ENCODE results near the gene THRB. TPM values are rescaled to one million over a fixed set of nuclear protein-coding genes. Genes with fewer than 3 reads are reported as not detected.

THRB gene
- total and polyA plus RNA-seq, 7 experiments from 2014 or later, result 0.05 to 1.0 (median 0.16) TPM; not detected in 4

DNA sequence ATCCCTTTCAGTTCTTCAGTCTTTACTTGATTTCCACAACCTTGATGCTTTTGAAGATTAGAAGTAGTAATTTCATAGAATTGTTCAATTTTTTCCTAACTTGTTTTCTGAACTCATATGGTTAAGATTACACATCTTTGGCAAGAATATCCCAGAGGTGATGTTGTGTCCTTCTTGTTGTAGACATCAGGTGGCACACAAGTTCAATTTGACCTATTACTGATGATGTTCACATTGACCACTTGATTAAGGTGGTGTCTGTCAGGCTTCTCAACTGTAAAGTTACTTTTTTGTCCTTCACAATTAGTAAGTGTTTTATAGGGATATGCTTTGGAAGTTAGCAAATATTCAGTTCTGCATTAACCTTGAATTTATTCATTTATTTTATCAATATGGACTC is 34.6 kb upstream of the THRB start:
- CTCF ChIA-PET, result no interaction called here

DNA sequence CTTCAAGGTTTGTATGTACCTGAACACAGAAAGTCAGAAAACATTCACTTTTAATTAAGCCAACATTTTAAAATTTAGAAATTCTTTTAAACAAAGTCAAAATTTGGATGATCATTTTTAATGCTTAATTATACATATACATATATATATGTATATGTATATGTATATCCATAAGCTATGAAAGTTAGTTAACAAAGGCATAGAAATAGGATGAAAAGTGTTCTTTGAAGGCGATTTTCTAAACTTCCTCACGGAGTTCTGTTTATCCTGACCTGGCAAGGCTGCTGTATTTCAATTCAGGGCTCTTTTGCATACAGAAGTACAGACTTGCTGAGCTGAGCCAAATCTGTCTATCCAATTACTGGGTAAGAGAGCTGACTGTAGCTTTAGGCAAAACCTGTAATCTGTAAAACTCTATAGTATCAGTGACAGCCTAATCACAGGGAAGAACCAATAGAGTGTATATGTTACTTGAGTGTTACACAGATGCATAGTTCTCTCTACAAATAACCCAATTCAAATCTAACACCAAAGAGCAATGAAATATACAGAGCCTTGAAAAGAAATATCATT is 32.1 kb upstream of the THRB start:
- H3K4me3 Mint-ChIP-seq, result no peak overlapping the region
- H3K9me3 ChIP-seq (ENCODE audit: control insufficient read depth in 2 of 3, low read length in 3 of 3), result no peaks in the 10 kb centered on the region
- H3K27me3 Mint-ChIP-seq, result peaks cover 16 to 25% (median 22%) of the 10 kb centered on the region in 5 donors
- POLR2A ChIA-PET, result no interaction called here
- intact Hi-C loops (cut with micrococcal nuclease), result no loop called here
- no peak overlapping the region for H3K27ac Mint-ChIP-seq
- H3K27me3 ChIP-seq (ENCODE audit: control insufficient read depth in 2 of 2, insufficient read depth in 2 of 2, low read length in 2 of 2), result no peaks in the 10 kb centered on the region
- H3K4me3 ChIP-seq (ENCODE audit: low read length), result no peak overlapping the region
- no peaks in the 10 kb centered on the region for H3K4me1 ChIP-seq (ENCODE audit: control insufficient read depth in 2 of 2, insufficient read depth in 2 of 2, low read length in 2 of 2)
- H3K27ac ChIP-seq (ENCODE audit: low read depth, low read length), result no peak overlapping the region
- peaks cover 0 to 8% (median 0%) of the 10 kb centered on the region in 11 donors for H3K9me3 Mint-ChIP-seq
- no peak for DNase-seq
- ATAC-seq, result no peak
- no peaks in the 10 kb centered on the region for H3K4me1 Mint-ChIP-seq
- H3K36me3 Mint-ChIP-seq, result peaks cover 0 to 6% (median 0%) of the 10 kb centered on the region in 5 donors
- H3K36me3 ChIP-seq (ENCODE audit: control insufficient read depth in 2 of 3, insufficient read depth in 3 of 3, low read length in 3 of 3), result no peaks in the 10 kb centered on the region
- CTCF ChIA-PET, result no interaction called here

More for the DNA sequence above, 34.6 kb upstream of the THRB start:
- intact Hi-C loops (cut with micrococcal nuclease), result no loop called here
- Mint-ChIP-seq H3K27ac (no peak overlapping the region), H3K27me3 (peaks cover 1 to 15% (median 10%) of the 10 kb centered on the region in 5 donors), H3K9me3 (peaks cover 0 to 10% (median 4%) of the 10 kb centered on the region in 11 donors), H3K4me3 (no peak overlapping the region), H3K36me3 (no peaks in the 10 kb centered on the region), H3K4me1 (no peaks in the 10 kb centered on the region)
- Histone ChIP-seq H3K27ac (ENCODE audit: low read depth, low read length) (no peak overlapping the region), H3K27me3 (ENCODE audit: control insufficient read depth in 2 of 2, insufficient read depth in 2 of 2, low read length in 2 of 2) (no peaks in the 10 kb centered on the region), H3K4me1 (ENCODE audit: control insufficient read depth in 2 of 2, insufficient read depth in 2 of 2, low read length in 2 of 2) (no peaks in the 10 kb centered on the region), H3K4me3 (ENCODE audit: low read length) (no peak overlapping the region), H3K36me3 (ENCODE audit: control insufficient read depth in 2 of 3, insufficient read depth in 3 of 3, low read length in 3 of 3) (no peaks in the 10 kb centered on the region), H3K9me3 (ENCODE audit: control insufficient read depth in 2 of 3, low read length in 3 of 3) (no peaks in the 10 kb centered on the region)
- no peak for ATAC-seq
- POLR2A ChIA-PET, result no interaction called here
- no peak for DNase-seq

DNA sequence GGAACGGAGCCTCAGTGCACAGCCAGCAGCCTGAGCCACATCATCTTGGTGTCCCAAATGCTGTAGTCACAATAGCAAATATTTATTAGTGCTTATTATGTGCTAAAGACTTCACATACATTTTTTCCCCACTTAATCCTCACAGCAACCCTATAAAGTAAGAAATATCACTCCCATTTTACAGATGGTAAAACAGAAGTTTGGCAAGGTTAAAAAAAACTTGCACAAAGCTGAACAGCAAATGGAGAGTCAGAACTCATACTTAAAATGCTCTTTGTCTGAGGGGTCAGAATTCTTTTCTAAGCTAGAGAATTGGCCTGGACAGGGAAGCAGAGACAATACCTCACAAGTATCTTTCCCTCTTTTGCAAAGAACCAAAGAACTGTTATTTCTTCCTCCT is 30.9 kb upstream of the THRB start:
- ATAC-seq (no peak), DNase-seq (no peak)
- Histone ChIP-seq H3K4me1 (ENCODE audit: control insufficient read depth in 2 of 2, insufficient read depth in 2 of 2, low read length in 2 of 2) (no peaks in the 10 kb centered on the region), H3K36me3 (ENCODE audit: control insufficient read depth in 2 of 3, insufficient read depth in 3 of 3, low read length in 3 of 3) (no peaks in the 10 kb centered on the region), H3K27ac (ENCODE audit: low read depth, low read length) (no peak overlapping the region), H3K27me3 (ENCODE audit: control insufficient read depth in 2 of 2, insufficient read depth in 2 of 2, low read length in 2 of 2) (no peaks in the 10 kb centered on the region), H3K4me3 (ENCODE audit: low read length) (no peak overlapping the region), H3K9me3 (ENCODE audit: control insufficient read depth in 2 of 3, low read length in 3 of 3) (no peaks in the 10 kb centered on the region)
- peaks cover 0 to 5% (median 3%) of the 10 kb centered on the region in 7 donors for H3K4me1 Mint-ChIP-seq
- H3K9me3 Mint-ChIP-seq, result peaks cover 0 to 8% (median 0%) of the 10 kb centered on the region in 11 donors
- peaks cover 0 to 6% (median 0%) of the 10 kb centered on the region in 5 donors for H3K36me3 Mint-ChIP-seq
- no peak overlapping the region for H3K27ac Mint-ChIP-seq
- H3K27me3 Mint-ChIP-seq, result peaks cover 22 to 32% (median 29%) of the 10 kb centered on the region in 5 donors
- intact Hi-C loops (cut with micrococcal nuclease), result no loop called here
- CTCF ChIA-PET, result no interaction called here
- POLR2A ChIA-PET, result no interaction called here
- H3K4me3 Mint-ChIP-seq, result no peak overlapping the region

GRCh38 chr3:24525022-24525421 is 30.4 kb upstream of the THRB start:
- POLR2A ChIA-PET, result no interaction called here
- Mint-ChIP-seq H3K9me3 (peaks cover 0 to 8% (median 2%) of the 10 kb centered on the region in 11 donors), H3K4me1 (peaks cover 0 to 5% (median 3%) of the 10 kb centered on the region in 7 donors), H3K36me3 (peaks cover 0 to 6% (median 0%) of the 10 kb centered on the region in 5 donors), H3K4me3 (no peak overlapping the region), H3K27me3 (peaks cover 27 to 37% (median 34%) of the 10 kb centered on the region in 5 donors), H3K27ac (no peak overlapping the region)
- no peaks in the 10 kb centered on the region for H3K36me3 ChIP-seq (ENCODE audit: control insufficient read depth in 2 of 3, insufficient read depth in 3 of 3, low read length in 3 of 3)
- DNase-seq (no peak), ATAC-seq (no peak)
- no peaks in the 10 kb centered on the region for H3K27me3 ChIP-seq (ENCODE audit: control insufficient read depth in 2 of 2, insufficient read depth in 2 of 2, low read length in 2 of 2)
- no peak overlapping the region for H3K27ac ChIP-seq (ENCODE audit: low read depth, low read length)
- no peak overlapping the region for H3K4me3 ChIP-seq (ENCODE audit: low read length)
- intact Hi-C loops (cut with micrococcal nuclease), result no loop called here
- no peaks in the 10 kb centered on the region for H3K9me3 ChIP-seq (ENCODE audit: control insufficient read depth in 2 of 3, low read length in 3 of 3)
- CTCF ChIA-PET, result no interaction called here
- H3K4me1 ChIP-seq (ENCODE audit: control insufficient read depth in 2 of 2, insufficient read depth in 2 of 2, low read length in 2 of 2), result no peaks in the 10 kb centered on the region

- DNase-seq (no peak), ATAC-seq (no peak)
- no peaks in the 10 kb centered on the region for H3K36me3 ChIP-seq (ENCODE audit: control insufficient read depth in 2 of 3, insufficient read depth in 3 of 3, low read length in 3 of 3)
- intact Hi-C loops (cut with micrococcal nuclease), result no loop called here
- Mint-ChIP-seq H3K9me3 (peaks cover 0 to 8% (median 3%) of the 10 kb centered on the region in 11 donors), H3K36me3 (peaks cover 0 to 12% (median 0%) of the 10 kb centered on the region in 5 donors), H3K4me3 (no peak overlapping the region), H3K27ac (no peak overlapping the region), H3K27me3 (peaks cover 36 to 46% (median 42%) of the 10 kb centered on the region in 5 donors), H3K4me1 (peaks cover 0 to 5% (median 3%) of the 10 kb centered on the region in 7 donors)
- ChIA-PET CTCF (no interaction called here), POLR2A (no interaction called here)
- H3K4me3 ChIP-seq (ENCODE audit: low read length), result no peak overlapping the region
- H3K27me3 ChIP-seq (ENCODE audit: control insufficient read depth in 2 of 2, insufficient read depth in 2 of 2, low read length in 2 of 2), result no peaks in the 10 kb centered on the region
- no peaks in the 10 kb centered on the region for H3K4me1 ChIP-seq (ENCODE audit: control insufficient read depth in 2 of 2, insufficient read depth in 2 of 2, low read length in 2 of 2)
- H3K27ac ChIP-seq (ENCODE audit: low read depth, low read length), result no peak overlapping the region
- H3K9me3 ChIP-seq (ENCODE audit: control insufficient read depth in 2 of 3, low read length in 3 of 3), result no peaks in the 10 kb centered on the region
These were observed 29.5 kb upstream of the THRB start for GRCh38 chr3:24523988-24524727.

GRCh38 chr3:24523215-24523614 is 28.6 kb upstream of the THRB start:
- DNase-seq (no peak), ATAC-seq (no peak)
- no peak overlapping the region for H3K4me3 Mint-ChIP-seq
- Histone ChIP-seq H3K4me3 (ENCODE audit: low read length) (no peak overlapping the region), H3K27me3 (ENCODE audit: control insufficient read depth in 2 of 2, insufficient read depth in 2 of 2, low read length in 2 of 2) (no peaks in the 10 kb centered on the region), H3K36me3 (ENCODE audit: control insufficient read depth in 2 of 3, insufficient read depth in 3 of 3, low read length in 3 of 3) (no peaks in the 10 kb centered on the region), H3K4me1 (ENCODE audit: control insufficient read depth in 2 of 2, insufficient read depth in 2 of 2, low read length in 2 of 2) (no peaks in the 10 kb centered on the region), H3K9me3 (ENCODE audit: control insufficient read depth in 2 of 3, low read length in 3 of 3) (no peaks in the 10 kb centered on the region), H3K27ac (ENCODE audit: low read depth, low read length) (no peak overlapping the region)
- H3K27me3 Mint-ChIP-seq, result peaks cover 37 to 51% (median 46%) of the 10 kb centered on the region in 5 donors
- H3K36me3 Mint-ChIP-seq, result peaks cover 0 to 12% (median 0%) of the 10 kb centered on the region in 5 donors
- ChIA-PET CTCF (no interaction called here), POLR2A (no interaction called here)
- H3K9me3 Mint-ChIP-seq, result peaks cover 0 to 8% (median 3%) of the 10 kb centered on the region in 11 donors
- peaks cover 0 to 5% (median 3%) of the 10 kb centered on the region in 7 donors for H3K4me1 Mint-ChIP-seq
- no peak overlapping the region for H3K27ac Mint-ChIP-seq
- intact Hi-C loops (cut with micrococcal nuclease), result no loop called here

All from naive thymus-derived CD4-positive, alpha-beta T cell (primary cell).